GM18499 (cell line): ENCODE data around the gene PROSER2.

Source experiments
- ATAC-seq: cut with Tn5 transposase; IDR thresholded peaks from one replicate; pipeline ENCODE4 v1.9.1; 2021; ENCODE audit warnings: moderate number of reproducible peaks; ENCODE audit not compliant: insufficient read depth, unreplicated experiment

The PROSER2 gene

DNA sequence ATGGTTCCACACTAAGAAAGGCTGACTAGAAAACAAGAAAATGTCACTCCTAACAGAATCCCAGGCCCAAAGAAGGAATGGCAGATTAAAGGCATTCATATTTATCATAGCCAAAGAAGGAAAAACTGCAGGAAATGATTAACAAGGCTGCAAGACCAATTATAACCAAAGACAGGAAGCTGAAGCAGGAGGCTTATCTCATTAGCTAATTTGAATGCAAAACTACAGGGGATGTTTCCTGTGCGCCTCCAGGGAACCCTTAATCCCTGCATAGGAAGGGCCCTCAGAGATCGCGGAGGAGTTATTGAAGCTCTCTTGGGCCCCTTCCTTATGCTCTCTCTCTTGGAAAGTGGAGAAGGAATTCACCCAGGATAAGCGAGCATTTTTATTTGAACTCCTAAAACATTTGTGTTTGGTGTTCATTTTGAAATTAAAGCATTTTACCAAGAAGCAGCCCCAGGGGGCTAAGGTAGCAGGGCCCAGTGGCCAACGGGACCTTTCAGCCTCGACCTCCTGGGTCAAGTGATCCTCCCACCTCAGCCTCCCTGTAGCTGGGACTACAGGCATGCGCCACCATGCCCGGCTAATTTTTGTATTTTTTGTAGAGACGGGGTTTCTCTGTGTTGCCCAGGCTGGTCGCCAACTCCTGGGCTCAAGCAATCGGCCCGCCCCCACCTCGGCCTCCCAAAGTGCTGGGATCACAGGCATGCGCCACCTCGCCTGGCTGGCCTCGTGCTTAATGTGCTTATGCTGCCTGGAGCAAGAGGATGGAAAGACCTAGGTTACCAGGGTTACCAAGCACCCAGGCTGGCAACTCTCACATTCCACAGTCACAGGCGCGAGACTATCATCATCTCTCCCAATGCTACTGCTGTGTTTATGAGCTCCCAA is 24.1 kb upstream of the PROSER2 start:
- no peak for ATAC-seq

DNA sequence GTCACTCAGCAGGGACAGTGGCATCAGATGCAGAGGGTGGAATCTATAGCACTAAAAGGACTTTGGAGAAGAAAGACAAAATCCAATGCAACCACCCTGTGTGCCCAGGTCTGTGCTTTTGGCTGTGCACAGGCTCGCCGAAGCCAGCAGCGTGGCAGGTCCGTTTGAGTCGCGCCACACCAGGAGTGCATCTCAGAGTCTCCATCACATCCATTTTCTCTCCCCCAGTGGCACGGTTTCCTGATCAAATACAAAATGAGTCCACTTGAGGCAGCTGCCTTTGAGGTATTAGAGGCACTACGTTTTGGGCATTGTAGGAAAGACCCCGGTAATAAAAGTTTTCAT is 23.4 kb upstream of the PROSER2 start:
- no peak for ATAC-seq

DNA sequence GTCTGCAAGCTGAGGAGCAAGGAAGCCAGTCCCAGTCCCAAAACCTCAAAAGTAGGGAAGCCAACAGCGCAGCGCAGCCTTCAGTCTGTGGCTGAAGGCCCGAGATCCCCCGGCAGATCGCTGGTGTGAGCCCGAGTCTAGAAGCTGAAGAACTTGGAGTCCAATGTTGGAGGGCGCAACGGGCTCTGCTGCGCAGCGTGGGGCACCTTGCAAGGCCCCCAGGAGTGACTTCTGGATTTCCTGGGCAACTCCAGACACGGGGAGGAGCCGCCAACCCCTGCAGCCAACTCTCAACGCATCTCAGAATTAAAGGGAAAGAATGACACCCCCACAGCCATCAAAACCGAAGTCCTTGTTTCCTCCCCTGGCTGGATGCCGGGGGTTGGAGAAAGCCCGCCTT is 18.8 kb upstream of the PROSER2 start:
- ATAC-seq = no peak

DNA sequence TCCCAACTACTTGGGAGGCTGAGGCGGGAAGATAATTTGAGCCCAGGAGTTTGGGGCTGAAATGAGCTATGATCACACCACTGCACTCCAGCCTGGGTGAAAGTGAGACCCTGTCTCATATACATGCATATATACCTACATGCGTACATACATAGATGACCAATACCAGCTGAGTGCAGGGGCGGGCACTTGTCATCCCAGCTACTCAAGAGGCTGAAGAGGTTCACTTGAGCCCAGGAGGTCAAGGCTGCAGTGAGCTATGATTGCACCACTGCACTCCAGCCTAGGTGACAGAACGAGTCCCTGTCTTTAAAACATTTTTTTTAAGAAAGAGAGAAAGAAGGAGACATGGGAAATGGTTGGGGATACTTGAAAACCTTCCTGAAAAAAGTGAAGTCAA is 17.4 kb upstream of the PROSER2 start:
- ATAC-seq = no peak

DNA sequence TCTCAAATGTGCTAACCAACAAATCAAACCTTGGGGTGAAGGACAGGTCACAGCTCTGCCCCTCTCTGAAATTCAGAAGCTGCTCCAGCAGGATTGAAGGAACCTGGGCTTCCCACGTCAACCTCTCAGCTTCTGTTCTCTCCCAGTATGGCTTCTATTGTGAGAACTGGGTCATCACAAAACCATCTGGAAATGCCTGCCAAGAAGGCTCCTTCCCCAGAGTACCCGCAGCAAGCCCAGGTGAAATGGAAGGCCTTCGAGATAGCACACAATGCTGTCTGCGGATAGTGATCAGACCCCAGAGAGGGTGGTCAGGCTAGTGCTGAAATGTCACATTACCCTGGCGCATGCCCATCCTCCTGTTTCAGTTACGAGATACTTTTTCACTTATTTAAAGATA is 16.4 kb upstream of the PROSER2 start:
- no peak for ATAC-seq

DNA sequence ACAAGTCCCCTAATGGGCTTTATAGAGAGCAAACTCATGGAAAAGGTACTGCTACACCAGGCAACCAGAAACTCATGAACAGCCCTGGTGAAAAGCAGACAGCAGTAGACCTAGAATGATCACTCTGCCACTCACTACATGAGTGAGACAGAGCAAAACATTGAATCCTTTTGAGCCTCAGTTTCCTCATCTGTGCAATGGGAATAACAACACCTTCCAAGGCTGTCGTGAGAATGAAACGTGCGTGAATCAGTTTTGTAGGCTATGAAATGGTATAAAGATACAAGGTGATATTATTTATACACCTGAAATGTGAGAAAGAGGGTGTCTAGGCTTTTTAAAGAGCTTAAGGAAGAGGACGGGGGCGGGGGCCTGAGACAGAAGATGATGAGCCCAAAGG is 14.3 kb upstream of the PROSER2 start:
- no peak for ATAC-seq

DNA sequence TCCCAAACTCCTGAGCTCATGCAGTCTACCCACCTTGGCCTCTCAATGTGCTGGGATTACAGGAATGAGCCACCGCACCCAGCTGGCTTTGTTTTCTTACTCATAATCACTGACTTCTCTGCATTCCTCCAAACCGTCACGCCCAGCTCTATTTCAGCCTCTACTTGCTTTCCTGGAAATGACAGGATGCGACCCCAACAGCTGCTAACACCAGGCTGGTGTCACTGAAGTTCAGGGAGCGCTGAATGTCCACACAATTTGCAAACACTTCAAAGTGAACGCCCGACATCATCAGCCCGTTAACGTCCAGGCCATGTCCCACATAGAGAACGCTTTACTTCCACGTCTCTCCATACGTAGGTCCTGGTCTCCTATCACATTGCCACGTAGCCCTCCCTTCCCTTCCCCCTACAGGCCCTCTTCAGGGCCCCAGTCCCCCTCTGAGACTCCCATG is 12.8 kb upstream of the PROSER2 start:
- no peak for ATAC-seq

DNA sequence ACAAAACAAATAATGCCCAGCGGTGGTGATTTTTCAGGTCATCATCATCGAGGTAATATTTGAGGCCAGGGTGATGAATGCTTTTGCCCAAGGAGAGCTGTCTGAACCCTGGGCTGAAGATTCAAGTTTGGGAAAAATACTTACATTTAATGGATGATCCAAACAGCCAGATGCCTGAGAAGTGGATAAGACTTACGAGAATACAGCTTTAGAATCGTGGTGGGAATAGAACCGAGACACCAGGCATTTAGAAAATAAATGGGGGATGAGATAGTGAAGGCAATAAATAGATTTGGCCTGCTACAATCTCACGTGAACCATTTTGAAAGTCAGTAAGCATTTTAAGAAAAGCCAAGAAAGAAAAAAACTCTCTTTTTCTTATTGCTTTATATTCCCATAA is 12.2 kb upstream of the PROSER2 start:
- ATAC-seq = no peak

DNA sequence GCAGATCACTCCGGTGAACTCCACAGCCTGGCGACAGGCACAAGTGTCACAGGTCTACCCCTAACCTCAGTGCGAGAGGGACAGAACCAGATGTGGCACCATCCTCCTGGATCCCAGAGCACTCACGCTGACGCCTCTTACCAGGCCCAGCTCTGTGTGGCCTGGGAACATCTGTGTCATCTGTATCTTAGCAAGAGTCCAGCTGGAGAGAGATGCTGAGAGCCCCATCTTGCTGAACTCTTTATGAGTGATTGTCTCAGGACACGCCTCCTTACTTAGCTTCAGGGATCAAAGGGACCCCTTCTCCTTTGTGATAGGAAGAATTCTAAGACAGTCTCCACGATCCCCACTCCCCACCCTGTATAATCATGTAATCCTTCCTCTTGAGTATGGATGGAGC is 10.0 kb upstream of the PROSER2 start:
- no peak for ATAC-seq

DNA sequence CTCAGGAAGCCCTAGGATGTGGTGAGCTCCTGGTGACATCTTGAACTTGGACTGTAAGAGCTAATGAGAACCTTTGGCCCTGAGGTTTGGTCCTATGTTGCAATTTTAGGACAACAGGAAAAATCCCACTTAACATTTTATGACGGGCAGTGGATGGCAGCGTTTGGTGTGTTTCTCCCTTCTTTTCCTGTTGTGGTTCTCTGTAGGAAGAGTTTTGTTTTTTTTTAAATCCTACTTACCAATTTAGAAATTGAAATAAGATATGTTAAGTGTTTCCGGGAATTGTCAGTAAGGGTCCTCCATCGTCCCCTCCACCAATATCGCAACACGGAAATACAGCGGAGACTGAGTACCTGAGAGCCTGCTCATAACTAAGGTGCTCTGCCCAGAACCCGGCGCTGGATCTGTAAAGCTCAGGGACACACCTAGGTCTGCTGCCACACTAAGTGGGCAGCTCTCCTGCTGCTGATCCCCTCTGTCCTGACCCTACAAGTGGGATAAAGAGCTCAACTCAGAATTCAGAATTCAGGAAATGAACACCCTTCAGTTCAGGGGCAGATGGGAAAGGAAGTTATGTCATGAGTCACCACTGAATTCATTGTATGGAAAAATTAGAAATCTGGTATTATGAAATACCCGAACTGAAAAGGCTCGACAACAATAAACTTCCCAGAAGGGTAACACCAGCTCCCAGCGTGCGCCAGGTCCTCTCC is 9.1 kb upstream of the PROSER2 start:
- no peak for ATAC-seq

DNA sequence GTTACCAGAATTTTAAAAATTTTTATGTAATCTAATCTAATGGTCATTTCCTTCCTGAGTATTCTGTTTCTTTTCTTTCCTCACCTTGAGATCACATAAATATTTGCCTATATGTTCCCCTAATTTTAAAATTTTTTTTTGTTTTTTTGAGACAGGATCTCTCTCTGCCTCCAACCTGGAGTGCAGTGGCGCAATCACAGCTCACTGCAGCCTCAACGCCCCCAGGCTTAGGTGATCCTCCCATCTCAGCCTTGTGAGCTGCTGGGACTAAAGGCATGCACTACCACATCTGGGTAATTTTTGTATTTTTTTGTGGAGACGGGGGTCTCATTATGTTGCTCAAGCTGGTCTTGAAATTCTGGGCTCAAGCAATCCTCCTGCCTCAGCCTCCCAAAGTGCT is 4.1 kb upstream of the PROSER2 start:
- no peak for ATAC-seq

DNA sequence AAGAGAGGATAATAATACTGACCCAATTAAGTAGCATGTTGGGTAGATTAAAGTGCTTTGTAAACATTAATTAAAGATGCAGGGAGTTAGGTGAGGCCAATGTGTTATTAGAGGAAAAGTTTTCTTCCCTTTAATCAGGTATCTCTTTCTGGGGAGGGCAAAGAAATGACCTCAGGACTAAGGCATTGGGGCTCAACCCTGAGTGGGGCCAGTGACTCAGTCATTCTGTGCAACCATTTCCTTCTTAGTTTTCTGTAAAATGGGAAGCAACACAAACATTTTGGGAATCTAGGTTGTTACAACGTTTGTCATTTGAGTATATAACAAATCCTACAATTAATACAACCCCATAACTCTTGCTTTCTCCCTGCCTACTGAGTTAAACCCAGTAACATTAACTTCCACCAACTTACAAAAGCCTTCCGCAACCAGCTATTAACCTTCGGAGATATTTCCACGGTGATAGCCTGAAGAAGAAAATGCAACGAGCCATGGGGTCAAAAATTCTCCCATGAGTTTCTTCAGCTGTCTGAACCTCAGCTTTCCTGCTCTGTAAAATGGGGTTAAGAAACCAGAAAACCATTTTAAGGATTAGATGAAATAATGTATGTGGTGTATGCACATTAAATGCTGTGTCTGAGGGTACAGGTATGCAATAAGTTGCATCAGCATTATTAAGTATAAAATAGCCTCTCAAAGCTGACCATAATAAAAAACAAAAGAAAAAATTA is 965 bp upstream of the PROSER2 start:
- no peak for ATAC-seq

DNA sequence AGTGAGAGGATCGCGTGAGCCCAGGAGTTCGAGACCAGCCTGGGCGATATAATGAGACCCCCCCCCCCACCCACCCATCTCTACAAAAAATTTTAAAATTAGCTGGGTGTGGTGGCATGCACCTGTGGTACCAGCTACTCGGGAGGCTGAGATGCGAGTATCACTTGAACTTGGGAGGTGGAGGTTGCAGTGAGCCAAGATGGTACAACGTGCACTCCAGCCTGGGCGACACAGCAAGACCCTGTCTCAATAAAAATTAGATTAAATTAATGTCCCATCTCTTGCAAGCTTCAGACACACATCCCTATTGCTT is 391 bp upstream of the PROSER2 start:
- no peak for ATAC-seq

DNA sequence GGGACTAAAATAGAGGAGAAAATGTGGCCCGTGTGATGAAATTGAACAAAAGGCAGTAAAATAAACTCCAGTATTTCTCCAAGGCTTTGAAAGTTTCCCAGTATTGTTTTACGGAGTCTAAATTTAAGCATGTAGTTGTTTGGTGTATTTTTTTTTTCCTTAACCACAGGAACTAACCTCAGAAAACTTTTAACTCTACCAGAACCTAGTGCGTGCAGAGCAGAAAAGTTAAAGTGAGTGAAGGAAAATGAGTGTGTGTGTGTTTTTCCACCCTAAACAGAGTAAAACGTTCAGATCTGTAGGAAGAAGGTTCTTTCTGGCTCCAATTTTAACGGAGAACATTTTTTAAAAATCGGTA is 812 bp downstream of the PROSER2 start:
- ATAC-seq = no peak

DNA sequence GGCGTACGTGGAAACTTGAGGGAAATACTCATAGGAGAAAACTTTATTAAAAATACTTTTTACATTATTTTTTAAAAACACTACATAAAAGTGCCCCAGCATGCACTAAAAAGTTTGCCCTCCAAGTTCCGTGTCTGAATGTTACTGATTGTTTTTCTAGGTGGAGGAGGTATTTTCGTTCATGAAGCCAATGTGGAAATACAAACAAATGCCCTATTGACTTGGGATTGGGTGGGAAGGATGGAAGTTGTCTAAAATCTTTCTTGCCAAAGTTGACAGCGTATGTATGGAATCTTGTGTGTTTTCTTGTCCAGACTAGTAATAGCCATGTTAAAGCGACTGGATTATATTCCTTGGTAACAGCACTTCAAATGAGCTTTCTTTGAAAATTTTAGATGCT is 1.2 kb downstream of the PROSER2 start:
- ATAC-seq = no peak

DNA sequence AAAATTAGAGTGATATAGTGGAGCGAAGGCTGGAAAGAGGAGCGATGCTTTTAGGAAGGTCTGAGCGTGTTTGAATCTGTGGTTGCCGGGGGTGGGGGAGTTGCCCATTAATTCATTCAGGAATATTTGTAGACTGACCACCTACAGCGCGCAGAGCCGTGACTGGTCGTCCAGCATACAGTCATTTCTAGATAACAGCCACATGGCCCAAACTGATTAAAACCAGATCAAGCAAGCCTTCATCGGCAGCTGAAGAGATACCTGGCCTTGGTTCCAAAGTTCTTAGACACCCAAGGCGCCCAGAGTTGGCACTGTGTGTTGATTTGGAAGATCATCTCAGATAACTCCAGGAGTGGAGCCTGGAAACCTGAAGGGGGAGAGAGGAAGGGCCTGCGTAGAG is 1.7 kb downstream of the PROSER2 start:
- no peak for ATAC-seq

DNA sequence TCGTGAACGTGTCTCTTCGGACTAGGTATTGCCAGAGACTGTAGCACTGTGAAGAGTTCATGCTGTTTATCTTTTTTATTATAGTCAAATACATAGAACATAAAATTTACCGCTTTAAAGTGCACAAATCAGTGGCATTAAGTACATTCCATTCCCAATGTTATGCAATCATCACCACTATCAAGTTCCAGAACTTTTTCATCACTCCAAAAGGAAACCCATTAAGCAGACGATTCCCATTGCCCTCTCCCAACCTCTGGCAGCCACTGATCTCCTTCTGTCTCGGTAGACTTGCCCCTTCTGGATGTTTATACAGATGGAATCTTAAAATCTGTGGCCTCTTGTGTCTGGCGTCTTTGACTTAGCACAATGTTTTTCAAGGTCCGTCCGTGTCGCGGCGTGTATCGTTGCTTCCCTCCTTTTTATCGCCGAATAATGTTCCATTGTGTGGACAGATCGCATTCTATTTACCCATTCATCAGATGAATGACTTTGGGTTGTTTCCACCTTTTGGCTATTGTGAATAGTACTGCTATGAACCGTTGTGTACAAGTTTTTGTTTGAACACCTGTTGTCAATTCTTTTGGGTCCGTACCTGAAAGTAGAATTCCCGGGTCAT is 2.7 kb downstream of the PROSER2 start:
- no peak for ATAC-seq

DNA sequence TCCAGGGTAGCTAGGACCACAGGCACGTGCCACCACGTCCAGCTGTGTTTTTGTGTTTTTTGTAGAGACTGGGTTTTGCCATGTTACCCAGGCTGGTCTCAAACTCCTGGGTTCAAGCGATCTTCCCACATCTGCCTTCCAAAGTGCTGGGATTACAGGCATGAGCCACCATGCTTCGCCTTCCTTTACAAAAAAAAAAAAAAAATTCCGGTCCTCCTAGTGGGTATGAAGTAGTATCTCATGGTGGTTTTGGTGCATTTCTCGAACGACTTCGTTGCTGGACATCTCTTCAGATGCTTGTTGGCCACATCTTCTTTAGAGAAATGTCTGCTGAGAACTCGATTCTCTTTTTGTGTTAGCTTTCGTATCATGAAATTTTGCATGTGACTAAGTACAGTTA is 3.9 kb downstream of the PROSER2 start:
- no peak for ATAC-seq

DNA sequence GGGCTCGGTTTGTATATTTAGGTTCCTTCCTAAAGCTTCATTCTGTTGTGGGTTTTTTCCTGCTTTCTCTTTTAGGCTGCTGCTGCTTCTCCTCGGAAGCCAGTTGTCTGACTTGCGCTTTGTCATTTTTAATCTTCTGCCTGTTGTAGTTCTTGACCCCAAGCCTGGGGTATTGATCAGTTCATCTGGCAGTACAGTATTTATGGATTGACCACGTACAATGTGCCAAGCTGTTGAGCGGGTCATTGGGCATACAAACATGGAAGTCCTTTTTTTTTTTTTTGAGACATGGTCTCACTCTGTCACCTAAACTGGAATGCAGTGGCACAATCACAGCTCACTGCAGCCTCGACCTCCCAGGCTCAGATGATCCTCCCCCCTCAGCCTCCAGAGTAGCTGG is 4.3 kb downstream of the PROSER2 start:
- ATAC-seq = no peak

DNA sequence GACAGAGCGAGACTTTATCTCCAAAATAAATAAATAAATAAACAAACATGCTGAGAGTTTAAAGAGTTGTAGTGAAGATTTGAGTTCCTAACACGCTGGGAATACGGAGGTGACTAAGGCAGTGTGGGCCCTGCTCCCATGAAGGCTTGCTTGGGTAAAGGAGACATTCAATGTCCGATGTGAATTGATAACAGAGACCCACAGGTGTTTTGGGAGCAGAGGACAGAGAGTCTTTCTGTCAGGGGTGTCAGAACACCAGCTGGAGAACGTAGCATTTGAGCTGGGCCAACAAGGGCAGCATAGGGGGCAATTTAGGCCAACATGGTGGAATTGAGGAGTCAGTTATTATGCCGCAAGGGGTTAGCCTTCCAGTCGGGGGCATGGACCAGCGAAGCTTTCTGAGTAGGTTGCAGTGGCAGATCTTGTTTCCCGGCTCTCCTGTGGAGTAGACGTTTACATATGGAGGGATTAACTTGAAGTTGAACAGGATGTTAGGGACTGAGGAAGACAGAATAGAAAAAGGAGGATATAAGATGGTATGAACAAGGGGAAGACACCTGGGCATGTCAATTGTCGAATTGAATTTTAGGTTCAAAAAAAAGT is 5.6 kb downstream of the PROSER2 start:
- ATAC-seq = no peak
